ENCODE data around the gene SLC6A13.

SLC6A13 gene

DNA sequence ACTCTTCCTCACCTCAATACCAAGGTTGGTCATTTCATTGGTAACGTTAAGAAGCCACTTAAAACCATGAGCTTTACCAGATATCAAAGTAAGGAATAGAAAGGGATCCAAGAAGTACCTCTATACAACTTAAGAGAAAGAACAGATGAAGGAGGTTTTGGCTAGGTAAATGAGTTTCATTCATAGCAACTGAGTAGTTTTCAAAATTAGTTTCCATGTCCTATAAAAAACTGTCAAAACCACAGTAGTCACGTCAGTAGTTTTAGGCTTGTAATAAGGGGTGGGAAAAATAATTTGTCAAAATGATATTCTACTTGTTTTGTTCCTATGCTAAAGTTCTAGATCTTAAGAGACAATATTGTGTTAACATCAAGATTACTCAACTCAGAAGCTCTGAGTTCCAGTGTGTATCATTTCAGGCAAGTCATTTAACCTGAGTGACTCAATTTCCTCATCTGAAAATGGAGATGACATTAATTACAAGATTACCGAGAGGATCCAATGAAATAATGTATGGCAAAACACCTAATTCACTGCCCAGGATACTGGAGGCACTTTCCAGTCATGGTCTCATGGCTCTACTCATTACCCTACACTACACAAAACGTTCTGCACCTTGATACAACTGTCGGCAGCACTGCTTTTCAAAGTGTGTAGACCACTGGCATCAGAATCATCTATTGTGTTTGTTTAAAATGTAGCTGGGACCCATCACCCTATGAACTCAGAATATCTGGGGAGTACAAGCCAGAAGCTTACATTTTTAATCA, 24.1 kb upstream of the SLC6A13 start:
- TF ChIP-seq, protein P1, sequence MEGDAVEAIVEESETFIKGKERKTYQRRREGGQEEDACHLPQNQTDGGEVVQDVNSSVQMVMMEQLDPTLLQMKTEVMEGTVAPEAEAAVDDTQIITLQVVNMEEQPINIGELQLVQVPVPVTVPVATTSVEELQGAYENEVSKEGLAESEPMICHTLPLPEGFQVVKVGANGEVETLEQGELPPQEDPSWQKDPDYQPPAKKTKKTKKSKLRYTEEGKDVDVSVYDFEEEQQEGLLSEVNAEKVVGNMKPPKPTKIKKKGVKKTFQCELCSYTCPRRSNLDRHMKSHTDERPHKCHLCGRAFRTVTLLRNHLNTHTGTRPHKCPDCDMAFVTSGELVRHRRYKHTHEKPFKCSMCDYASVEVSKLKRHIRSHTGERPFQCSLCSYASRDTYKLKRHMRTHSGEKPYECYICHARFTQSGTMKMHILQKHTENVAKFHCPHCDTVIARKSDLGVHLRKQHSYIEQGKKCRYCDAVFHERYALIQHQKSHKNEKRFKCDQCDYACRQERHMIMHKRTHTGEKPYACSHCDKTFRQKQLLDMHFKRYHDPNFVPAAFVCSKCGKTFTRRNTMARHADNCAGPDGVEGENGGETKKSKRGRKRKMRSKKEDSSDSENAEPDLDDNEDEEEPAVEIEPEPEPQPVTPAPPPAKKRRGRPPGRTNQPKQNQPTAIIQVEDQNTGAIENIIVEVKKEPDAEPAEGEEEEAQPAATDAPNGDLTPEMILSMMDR (IDR thresholded peaks at IDR 0.05; ENCODE audit: insufficient read depth, low read length, poor library complexity, severe bottlenecking): no peak
- Histone ChIP-seq H3K4me3 (replicated peaks; ENCODE audit: low read depth, low read length) (no peak overlapping the region), H3K27me3 (replicated peaks; ENCODE audit: control insufficient read depth, insufficient read depth, low read length) (no peaks in the 10 kb centered on the region), H3K36me3 (ENCODE audit: control insufficient read depth, insufficient read depth, low read length) (peaks cover 14% of the 10 kb centered on the region)
- DNase-seq (ENCODE audit: extremely low read depth, insufficient read length): no peak

- no peak for DNase-seq (ENCODE audit: extremely low read depth, insufficient read length)
- Histone ChIP-seq H3K27me3 (replicated peaks; ENCODE audit: control insufficient read depth, insufficient read depth, low read length) (no peaks in the 10 kb centered on the region), H3K36me3 (ENCODE audit: control insufficient read depth, insufficient read depth, low read length) (peaks cover 2% of the 10 kb centered on the region; the same call in 1 of the 2 replicates), H3K4me3 (replicated peaks; ENCODE audit: low read depth, low read length) (no peak overlapping the region)
- TF ChIP-seq, protein P1 (IDR thresholded peaks at IDR 0.05; ENCODE audit: insufficient read depth, low read length, poor library complexity, severe bottlenecking): no peak
Measured at GRCh38 chr12:278046-278445, 15.4 kb upstream of the SLC6A13 start.

DNA sequence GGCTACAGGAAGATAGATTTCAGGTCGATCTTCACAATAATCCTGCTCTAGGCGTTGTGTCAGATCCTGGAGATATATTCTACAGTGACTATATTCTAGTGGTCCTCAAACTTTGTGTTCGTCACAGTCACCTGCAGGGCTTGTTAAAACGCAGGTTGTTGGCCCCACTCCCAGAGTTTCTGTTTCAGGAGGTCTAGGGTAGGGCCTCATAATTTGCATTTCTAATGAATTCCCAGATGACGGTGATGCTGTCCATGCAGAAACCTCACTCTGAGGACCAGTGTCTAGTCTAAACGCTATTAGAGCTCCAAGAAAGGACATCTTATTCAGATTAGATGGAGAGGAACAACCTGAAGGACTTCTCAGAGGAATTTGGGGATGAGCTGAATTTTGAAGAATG, 13.2 kb upstream of the SLC6A13 start:
- DNase-seq (ENCODE audit: extremely low read depth, insufficient read length): no peak
- H3K27me3 ChIP-seq (replicated peaks; ENCODE audit: control insufficient read depth, insufficient read depth, low read length): no peaks in the 10 kb centered on the region
- no peak overlapping the region for H3K4me3 ChIP-seq (replicated peaks; ENCODE audit: low read depth, low read length)
- TF ChIP-seq, protein P1 (IDR thresholded peaks at IDR 0.05; ENCODE audit: insufficient read depth, low read length, poor library complexity, severe bottlenecking): no peak
- peaks cover 2% of the 10 kb centered on the region; the same call in 1 of the 2 replicates for H3K36me3 ChIP-seq (ENCODE audit: control insufficient read depth, insufficient read depth, low read length)

GRCh38 chr12:273382-273781, 10.7 kb upstream of the SLC6A13 start:
- Histone ChIP-seq H3K27me3 (replicated peaks; ENCODE audit: control insufficient read depth, insufficient read depth, low read length) (no peaks in the 10 kb centered on the region), H3K4me3 (replicated peaks; ENCODE audit: low read depth, low read length) (no peak overlapping the region), H3K36me3 (ENCODE audit: control insufficient read depth, insufficient read depth, low read length) (no peaks in the 10 kb centered on the region)
- TF ChIP-seq, protein P1 (IDR thresholded peaks at IDR 0.05; ENCODE audit: insufficient read depth, low read length, poor library complexity, severe bottlenecking): no peak
- no peak for DNase-seq (ENCODE audit: extremely low read depth, insufficient read length)

- no peak overlapping the region for H3K4me3 ChIP-seq (replicated peaks; ENCODE audit: low read depth, low read length)
- DNase-seq (ENCODE audit: extremely low read depth, insufficient read length): no peak
- TF ChIP-seq, protein P1 (IDR thresholded peaks at IDR 0.05; ENCODE audit: insufficient read depth, low read length, poor library complexity, severe bottlenecking): no peak
- H3K27me3 ChIP-seq (replicated peaks; ENCODE audit: control insufficient read depth, insufficient read depth, low read length): no peaks in the 10 kb centered on the region
- H3K36me3 ChIP-seq (ENCODE audit: control insufficient read depth, insufficient read depth, low read length): no peaks in the 10 kb centered on the region
Measured at GRCh38 chr12:272942-273341, 10.3 kb upstream of the SLC6A13 start.

Measured in GM06990 (cell line).